SU-DHL-6 (cell line): Measurements from ENCODE around the gene KCTD6.

Experiments used
- CTCF ChIP-seq: fragments of 200-600 bp; sonication (generic); IDR thresholded peaks from one replicate; pipeline ENCODE4 v1.5.1; 2017; ENCODE audit warnings: antibody characterized with exemption, mild to moderate bottlenecking, low read length, moderate library complexity; ENCODE audit not compliant: insufficient read depth, poor library complexity, severe bottlenecking
- EZH2phosphoT487 ChIP-seq: fragments of 200-600 bp; sonication (generic), shearing (Covaris generic); conservative IDR thresholded peaks from 2 replicates; pipeline ENCODE4 v1.6.1; 2018; ENCODE audit warnings: mild to moderate bottlenecking, antibody characterized with exemption, low read length, moderate library complexity, mixed read lengths

GRCh38 chr3:58526515-58526957, 34.6 kb downstream of the KCTD6 start:
- TF ChIP-seq CTCF = no peak
- TF ChIP-seq EZH2phosphoT487 = no peak
